Stimulated activated CD8-positive, alpha-beta memory T cell treated with anti-CD3 and anti-CD28 coated beads, Interleukin-4, amount 100 ng/mL, for 1 hour (primary cell): ENCODE measurements around the gene SPSB1.

Source experiments
- DNase-seq, 2 donors: peaks; one replicate each; pipeline ENCODE4 v3.0.0-alpha.2; 2020; ENCODE audit warnings: low read depth in 2 of 2, low spot score in 1 of 2

The SPSB1 gene

DNA sequence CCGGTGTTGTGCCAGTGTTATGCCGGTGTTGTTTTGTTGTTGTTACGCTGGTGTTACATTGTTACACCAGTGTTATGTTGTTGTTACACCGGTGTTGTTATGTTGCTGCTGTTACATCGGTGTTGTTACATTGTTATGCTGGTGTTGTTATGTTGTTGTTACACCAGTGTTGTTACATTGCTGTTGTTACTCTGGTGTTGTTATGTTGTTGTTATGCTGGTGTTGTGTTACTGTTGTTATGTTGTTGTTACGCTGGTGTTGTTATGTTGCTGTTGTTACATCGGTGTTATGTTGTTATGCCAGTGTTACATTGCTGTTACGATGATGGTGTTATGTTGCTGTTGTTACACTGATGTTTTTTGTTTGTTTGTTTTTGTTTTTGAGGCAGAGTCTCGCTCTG is 34.1 kb upstream of the SPSB1 start:
- no peak for DNase-seq

GRCh38 chr1:9260059-9260766 is 32.5 kb upstream of the SPSB1 start:
- no peak for DNase-seq

DNA sequence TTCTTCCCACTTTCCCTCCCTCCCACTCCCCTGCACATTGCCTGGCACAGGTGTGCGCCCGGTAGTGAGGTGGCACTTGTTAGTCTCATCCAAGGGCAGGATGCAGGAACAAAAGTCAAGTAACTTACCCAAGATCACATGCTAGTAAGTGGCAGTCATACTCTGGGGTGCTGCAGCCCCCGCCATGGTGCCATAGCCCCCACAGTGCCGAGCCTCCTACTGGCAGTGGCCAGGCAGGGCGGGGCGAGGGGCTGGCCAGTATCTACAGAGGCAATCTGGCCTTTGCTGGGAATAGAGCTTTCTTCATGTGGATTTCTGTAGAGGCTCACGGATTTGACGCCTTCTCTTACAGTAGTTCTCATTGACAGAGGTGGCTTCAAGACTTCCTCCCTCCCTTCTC is 31.2 kb upstream of the SPSB1 start:
- no peak for DNase-seq

DNA sequence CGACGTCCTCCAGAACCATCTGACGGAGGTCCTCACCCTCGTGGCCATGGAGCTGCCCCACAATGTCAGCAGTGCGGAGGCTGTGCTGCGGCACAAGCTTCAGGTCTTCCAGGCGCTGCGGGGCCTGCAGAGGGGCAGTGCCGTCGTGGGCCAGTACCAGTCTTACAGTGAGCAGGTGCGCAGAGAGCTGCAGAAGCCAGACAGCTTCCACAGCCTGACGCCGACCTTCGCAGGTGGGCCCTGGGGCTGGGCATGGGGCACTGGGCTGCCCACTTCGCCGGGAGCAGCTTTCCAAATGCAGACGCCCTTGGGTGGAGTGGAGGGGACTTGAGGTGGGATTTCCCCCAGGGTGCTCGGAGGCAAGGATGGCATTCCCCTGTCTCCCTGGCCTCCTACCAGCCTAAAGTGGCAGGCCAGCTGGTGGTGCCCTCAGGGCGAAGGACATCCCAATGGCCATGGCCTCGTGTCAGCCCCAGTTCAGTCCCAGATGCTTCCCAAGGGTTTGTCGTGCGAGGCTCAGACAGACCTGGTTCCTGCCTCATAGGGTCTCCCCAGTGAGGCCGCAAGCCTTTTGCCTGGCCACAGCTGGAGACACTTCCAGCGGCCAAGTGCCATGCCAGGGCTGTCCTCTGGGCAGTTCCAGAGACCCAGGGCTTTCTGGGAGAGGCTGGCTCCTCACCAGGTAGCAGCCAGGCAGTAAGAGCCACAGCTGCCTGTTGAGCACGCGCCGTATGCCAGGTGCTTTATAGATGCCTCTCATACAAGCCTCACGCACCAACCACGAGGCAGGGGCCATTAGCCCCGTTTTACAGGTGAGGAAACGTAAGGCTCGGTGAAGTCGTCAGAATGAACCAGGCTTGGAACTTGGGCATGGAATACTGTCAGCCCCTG is 30.4 kb upstream of the SPSB1 start:
- DNase-seq, result no peak

GRCh38 chr1:9263276-9263855 is 29.3 kb upstream of the SPSB1 start:
- no peak for DNase-seq

DNA sequence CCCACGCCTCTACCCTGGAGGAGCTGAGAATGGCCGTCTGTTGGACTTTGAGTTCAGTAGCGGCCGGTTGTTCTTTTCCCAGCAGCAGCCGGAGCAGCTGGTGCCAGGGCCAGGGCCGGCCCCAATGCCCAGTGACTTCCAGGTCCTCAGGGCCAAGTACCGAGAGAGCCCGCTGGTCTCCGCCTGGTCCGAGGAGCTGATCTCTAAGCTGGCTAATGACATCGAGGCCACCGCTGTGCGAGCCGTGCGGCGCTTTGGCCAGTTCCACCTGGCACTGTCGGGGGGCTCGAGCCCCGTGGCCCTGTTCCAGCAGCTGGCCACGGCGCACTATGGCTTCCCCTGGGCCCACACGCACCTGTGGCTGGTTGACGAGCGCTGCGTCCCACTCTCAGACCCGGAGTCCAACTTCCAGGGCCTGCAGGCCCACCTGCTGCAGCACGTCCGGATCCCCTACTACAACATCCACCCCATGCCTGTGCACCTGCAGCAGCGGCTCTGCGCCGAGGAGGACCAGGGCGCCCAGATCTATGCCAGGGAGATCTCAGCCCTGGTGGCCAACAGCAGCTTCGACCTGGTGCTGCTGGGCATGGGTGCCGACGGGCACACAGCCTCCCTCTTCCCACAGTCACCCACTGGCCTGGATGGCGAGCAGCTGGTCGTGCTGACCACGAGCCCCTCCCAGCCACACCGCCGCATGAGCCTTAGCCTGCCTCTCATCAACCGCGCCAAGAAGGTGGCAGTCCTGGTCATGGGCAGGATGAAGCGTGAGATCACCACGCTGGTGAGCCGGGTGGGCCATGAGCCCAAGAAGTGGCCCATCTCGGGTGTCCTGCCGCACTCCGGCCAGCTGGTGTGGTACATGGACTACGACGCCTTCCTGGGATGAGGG is 28.5 kb upstream of the SPSB1 start:
- DNase-seq, result no peak

- no peak for DNase-seq
Observed at GRCh38 chr1:9265037-9265436, 27.7 kb upstream of the SPSB1 start.

DNA sequence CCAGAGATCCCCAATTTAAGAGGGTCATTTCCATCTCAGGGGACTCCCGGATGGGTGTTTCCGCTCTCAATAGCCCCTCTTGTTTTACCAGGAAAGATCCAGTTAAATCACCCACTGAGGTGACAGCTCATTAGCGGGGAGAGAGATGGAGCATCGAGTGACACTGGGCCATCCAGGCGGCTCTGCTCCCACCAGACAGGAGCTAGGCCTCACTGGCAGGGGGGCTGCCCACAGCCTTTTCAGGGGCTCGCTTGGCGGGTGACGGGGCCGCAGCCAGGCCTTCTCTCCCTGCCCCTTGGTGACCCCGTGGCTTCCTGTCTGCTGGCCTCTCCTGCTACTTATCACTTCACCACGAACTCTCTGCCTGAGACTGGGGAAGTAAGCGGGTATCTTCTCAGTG is 26.7 kb upstream of the SPSB1 start:
- no peak for DNase-seq

DNA sequence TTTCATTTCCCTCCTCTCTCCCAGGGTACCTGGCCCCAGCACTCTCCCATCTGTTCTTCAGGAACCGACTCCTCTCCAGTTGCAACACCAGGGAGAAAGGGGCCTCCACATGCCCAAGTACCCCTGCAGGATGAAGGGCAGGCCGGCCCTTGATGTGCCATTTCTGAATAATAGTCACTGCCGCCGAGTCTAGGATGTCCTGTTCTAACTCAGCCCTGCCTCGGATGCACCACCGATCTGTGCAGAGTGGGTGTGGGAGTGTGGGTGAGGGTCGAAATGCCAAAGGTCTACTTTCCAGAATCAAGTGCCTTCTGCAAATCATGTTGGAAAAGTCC is 25.4 kb upstream of the SPSB1 start:
- DNase-seq, result no peak

- DNase-seq, result no peak
Observed at GRCh38 chr1:9267827-9268581, 24.7 kb upstream of the SPSB1 start.

DNA sequence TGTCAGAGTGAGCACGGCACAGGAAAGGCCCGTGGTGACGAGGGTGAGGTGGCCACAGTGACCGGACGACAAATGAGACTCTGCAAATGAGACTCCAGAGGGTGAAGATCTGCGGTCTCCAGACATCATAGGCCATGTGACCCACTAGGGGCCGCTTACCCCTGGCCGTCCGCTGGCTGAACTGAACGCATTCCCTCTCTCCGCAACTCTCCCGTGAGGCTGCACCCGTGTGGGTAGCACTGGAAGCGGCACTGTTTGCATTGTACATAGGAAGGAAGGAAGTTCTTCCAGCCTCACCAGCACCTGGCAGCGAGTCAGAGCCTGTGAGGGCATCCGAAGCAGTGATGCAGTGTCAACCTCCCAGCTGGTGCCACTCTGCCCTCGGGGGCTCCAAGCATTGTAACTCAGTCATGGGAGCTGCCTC is 23.6 kb upstream of the SPSB1 start:
- no peak for DNase-seq

DNA sequence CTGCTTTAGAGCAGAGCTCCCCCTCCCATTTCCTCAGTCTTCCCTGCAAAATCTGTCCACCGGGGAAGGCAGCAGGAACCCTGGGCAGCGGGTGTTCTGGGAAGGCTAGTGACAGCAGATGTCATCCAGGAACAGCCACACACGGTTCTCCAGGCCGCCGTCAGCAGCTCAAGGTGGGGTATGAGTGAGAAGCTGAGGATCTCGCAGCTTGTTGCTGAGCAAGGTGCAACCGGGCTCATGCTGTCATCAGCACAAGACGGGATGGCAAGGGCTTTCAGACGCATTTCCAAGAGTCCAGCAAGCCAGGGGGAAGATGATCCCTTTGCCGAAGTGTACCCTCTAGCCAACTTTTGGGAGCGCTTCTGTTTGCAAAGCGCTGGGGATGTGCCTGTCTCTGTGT is 23.0 kb upstream of the SPSB1 start:
- no peak for DNase-seq

GRCh38 chr1:9270290-9270883 is 22.3 kb upstream of the SPSB1 start:
- DNase-seq, result no peak

DNA sequence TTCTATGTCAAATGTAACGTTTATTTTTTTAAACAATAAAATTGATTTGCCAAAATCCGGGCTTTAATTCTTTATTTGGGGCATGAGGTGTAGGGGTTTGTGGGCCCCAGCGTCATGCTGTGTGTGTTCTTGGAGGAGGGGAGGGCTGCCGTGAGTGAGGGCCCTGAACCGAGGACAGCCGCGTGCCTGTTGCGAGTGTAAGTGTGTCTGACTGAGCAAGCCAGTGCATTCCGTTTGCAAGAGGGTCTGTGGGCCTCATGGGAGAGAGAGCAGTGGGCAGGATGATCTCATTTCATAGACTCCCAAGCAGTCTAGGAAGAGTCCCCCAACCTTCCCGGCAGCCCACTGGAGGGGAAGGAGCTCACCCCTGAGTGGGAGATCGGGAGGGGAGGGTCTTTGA is 21.4 kb upstream of the SPSB1 start:
- DNase-seq, result no peak

DNA sequence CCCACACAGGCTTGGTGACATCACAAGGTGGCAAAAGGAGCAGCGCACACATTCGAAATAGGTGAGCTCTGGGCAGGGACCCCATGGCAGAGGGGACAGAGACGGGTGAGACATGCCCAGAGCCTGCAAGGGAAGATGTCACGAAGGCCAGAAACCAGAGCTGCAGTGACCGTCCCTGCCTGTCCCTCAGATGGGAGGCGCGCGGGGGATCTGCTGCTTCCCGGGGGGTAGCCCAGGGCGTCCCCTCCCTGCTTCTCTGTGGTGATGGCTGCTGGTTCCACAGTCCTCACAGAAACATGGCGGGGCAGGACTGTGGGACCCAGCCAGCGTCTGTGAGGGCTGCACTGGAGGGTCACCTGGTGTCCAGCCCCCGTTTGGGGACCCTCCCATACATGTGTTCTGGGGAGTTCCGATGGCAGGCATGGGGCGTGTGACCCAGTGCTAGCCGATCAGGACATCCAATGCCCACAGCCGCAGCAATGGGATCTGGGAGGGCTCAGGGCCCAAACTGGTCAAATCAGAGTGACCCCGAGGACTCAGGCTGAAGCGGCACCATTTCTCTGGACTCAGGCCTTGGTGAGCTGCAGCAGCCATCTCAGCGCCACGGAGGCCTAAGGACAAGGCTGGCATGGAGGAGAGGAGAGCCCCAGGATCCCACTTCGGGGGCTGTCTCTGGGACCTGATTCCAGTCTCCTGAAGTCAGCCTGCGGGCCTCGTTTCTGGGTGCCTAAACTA is 20.7 kb upstream of the SPSB1 start:
- DNase-seq, result no peak

GRCh38 chr1:9273177-9273576 is 19.5 kb upstream of the SPSB1 start:
- no peak for DNase-seq

- DNase-seq, result no peak
Observed at GRCh38 chr1:9275161-9275560, 17.5 kb upstream of the SPSB1 start.

DNA sequence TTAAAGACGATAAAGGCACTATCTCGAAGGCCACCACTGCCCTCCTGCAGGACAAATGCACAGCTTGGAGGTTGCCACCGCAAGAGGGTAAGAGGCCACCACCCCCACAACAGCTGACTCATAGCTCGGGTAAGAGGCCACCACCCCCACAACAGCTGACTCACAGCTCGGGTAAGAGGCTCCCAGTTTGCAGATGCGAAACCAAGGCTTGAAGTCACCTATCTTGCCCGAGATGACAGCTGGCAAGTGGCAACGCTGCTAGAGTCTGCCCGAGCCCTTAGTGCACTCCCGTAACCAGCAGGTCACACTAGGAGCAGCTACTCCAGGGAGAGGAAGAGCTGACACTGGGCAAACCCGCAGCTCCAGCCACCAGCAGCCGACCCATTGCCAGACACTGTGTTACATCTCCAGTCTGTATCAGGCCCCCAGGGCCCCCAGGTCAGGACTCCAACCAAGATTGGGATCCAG is 17.1 kb upstream of the SPSB1 start:
- peak in 1 of 2 donors; percentile 56 for DNase-seq

DNA sequence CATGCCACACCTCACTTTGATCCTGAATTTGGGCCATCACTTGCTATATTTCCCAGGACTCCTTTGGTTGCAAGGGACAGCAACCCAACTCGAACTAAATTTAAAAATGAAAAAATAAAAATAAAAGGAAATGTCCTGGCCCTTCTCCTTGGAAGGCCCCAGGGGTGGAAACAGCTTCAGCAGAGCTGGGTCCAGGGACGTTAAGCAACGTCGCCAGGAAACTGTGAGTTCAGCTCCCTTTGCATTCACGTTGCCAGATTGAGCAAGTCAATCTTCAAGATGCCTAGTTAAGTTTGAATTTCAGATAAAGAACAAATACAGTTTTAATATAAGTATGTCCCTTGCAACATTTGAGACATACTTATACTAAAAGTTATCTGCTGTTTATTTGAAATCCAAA is 14.6 kb upstream of the SPSB1 start:
- no peak for DNase-seq
